Kidney tubule cell (primary cell): ENCODE measurements around the gene SLC52A1.
"Not testable (repeated sequence)": the region's sequence is repeated elsewhere in the genome, so short reads cannot be mapped to it uniquely, and the experiment has no call there.

Experiments
- DNase-seq: peaks from one replicate; pipeline ENCODE4 v3.0.0-alpha.2; 2018; ENCODE audit warnings: low spot score

The SLC52A1 gene

GRCh38 chr17:5035315-5035714 lies at the start of gene SLC52A1:
SLC52A1 (minus strand) TSS chr17:5035426; CDS start chr17:5034606, 820 bp downstream.
- no peak for DNase-seq

- DNase-seq: no peak
Observed at GRCh38 chr17:5080591-5080990, 45.4 kb upstream of the SLC52A1 start.

GRCh38 chr17:5078106-5079028 lies 43.1 kb upstream of the SLC52A1 start, which contains the start of gene ZFP3:
ZFP3 (plus strand) TSS chr17:5078467; CDS start chr17:5091505, 13,038 bp downstream.
- DNase-seq: peak; percentile 78

GRCh38 chr17:5077781-5078105 lies 42.5 kb upstream of the SLC52A1 start:
- DNase-seq: no peak

- not testable (repeated sequence) for DNase-seq
Observed at GRCh38 chr17:5077275-5077674, 42.0 kb upstream of the SLC52A1 start.

- not testable (repeated sequence) for DNase-seq
Observed at GRCh38 chr17:5075472-5075871, 40.2 kb upstream of the SLC52A1 start.

GRCh38 chr17:5069724-5070123 lies 34.5 kb upstream of the SLC52A1 start:
- DNase-seq: peak; percentile 31

GRCh38 chr17:5068236-5068635 lies 33.0 kb upstream of the SLC52A1 start:
- DNase-seq: no peak

- no peak for DNase-seq
Observed at GRCh38 chr17:5065227-5065744, 30.1 kb upstream of the SLC52A1 start.

- no peak for DNase-seq
Observed at GRCh38 chr17:5055543-5055942, 20.3 kb upstream of the SLC52A1 start.

- no peak for DNase-seq
Observed at GRCh38 chr17:5050278-5050677, 15.1 kb upstream of the SLC52A1 start.

GRCh38 chr17:5049314-5049841 lies 14.2 kb upstream of the SLC52A1 start:
- peak; percentile 26 for DNase-seq

GRCh38 chr17:5047446-5047845 lies 12.2 kb upstream of the SLC52A1 start:
- DNase-seq: no peak

- no peak for DNase-seq
Observed at GRCh38 chr17:5045496-5045895, 10.3 kb upstream of the SLC52A1 start.

- DNase-seq: peak; percentile 28
Observed at GRCh38 chr17:5044630-5045029, 9.4 kb upstream of the SLC52A1 start.

- no peak for DNase-seq
Observed at GRCh38 chr17:5043524-5043923, 8.3 kb upstream of the SLC52A1 start.

- no peak for DNase-seq
Observed at GRCh38 chr17:5042157-5043022, 7.2 kb upstream of the SLC52A1 start.

- DNase-seq: no peak
Observed at GRCh38 chr17:5034651-5035050, 575 bp downstream of the SLC52A1 start.

GRCh38 chr17:5034063-5034462 lies 1.2 kb downstream of the SLC52A1 start:
- DNase-seq: no peak

GRCh38 chr17:5033352-5034015 lies 1.7 kb downstream of the SLC52A1 start:
- DNase-seq: no peak

GRCh38 chr17:5032865-5033264 lies 2.4 kb downstream of the SLC52A1 start:
- DNase-seq: no peak
